OCI-LY3 (cell line): ENCODE results near the gene CBR3.

Experiments
- CTCF ChIP-seq: fragments of 200-600, 300-600 bp; sonication (generic); IDR thresholded peaks from 2 replicates; pipeline ENCODE4 v1.5.1; 2014; ENCODE audit warnings: antibody characterized with exemption, low read length, low read depth
- EZH2phosphoT487 ChIP-seq: fragments of 200-600 bp; shearing (Covaris generic); IDR thresholded peaks from 2 replicates; pipeline ENCODE4 v1.6.1; 2018; ENCODE audit warnings: antibody characterized with exemption, mixed run types, low read depth

- no peak for TF ChIP-seq CTCF
- TF ChIP-seq EZH2phosphoT487, result no peak
Observed at GRCh38 chr21:36148886-36149285, 14.0 kb downstream of the CBR3 start.
